HG03196 (cell line): ENCODE measurements around the gene KCNG2.

Source experiments
- ATAC-seq: cut with Tn5 transposase; IDR thresholded peaks from one replicate; pipeline ENCODE4 v1.9.1; 2021; ENCODE audit not compliant: unreplicated experiment

Gene KCNG2

GRCh38 chr18:79902075-79902474 is 104.3 kb downstream of the KCNG2 start:
- ATAC-seq = no peak

GRCh38 chr18:79902640-79903039 is 104.9 kb downstream of the KCNG2 start:
- ATAC-seq = no peak

GRCh38 chr18:79903071-79903635 is 105.4 kb downstream of the KCNG2 start:
- no peak for ATAC-seq

GRCh38 chr18:79903787-79904356 is 106.1 kb downstream of the KCNG2 start:
- ATAC-seq = no peak

GRCh38 chr18:79904357-79905147 is 106.8 kb downstream of the KCNG2 start:
- ATAC-seq = no peak

GRCh38 chr18:79905389-79905911 is 107.7 kb downstream of the KCNG2 start:
- ATAC-seq = no peak

GRCh38 chr18:79905993-79906392 is 108.3 kb downstream of the KCNG2 start:
- ATAC-seq = no peak

- ATAC-seq = no peak
Measured at GRCh38 chr18:79906706-79907105, 109.0 kb downstream of the KCNG2 start.

GRCh38 chr18:79910563-79911343 is 113.0 kb downstream of the KCNG2 start:
- no peak for ATAC-seq

- ATAC-seq = no peak
Measured at GRCh38 chr18:79911344-79912270, 113.9 kb downstream of the KCNG2 start.

GRCh38 chr18:79912409-79912991 is 114.8 kb downstream of the KCNG2 start:
- ATAC-seq = no peak

- ATAC-seq = no peak
Measured at GRCh38 chr18:79912994-79913831, 115.5 kb downstream of the KCNG2 start.

GRCh38 chr18:79914614-79915160 is 116.9 kb downstream of the KCNG2 start:
- no peak for ATAC-seq

GRCh38 chr18:79915161-79916127 is 117.7 kb downstream of the KCNG2 start:
- no peak for ATAC-seq

- no peak for ATAC-seq
Measured at GRCh38 chr18:79916128-79916494, 118.4 kb downstream of the KCNG2 start.

GRCh38 chr18:79916546-79917168 is 118.9 kb downstream of the KCNG2 start:
- no peak for ATAC-seq

GRCh38 chr18:79917169-79917852 is 119.6 kb downstream of the KCNG2 start:
- ATAC-seq = no peak
